Measurements from ENCODE around the gene TRIM28. TPM values are rescaled to one million over a fixed set of nuclear protein-coding genes. Genes with fewer than 3 reads are reported as not detected.

TRIM28 gene
- total RNA-seq, 1 donor from 2014 or later: 454 TPM

Other genes starting within 250 kb of the TRIM28 start
- 40.4 and 51.0 TPM in 2 replicates for gene ERVK3-1, start 238.7 kb upstream of the TRIM28 start, total RNA-seq
- gene ZSCAN22, start 217.1 kb upstream of the TRIM28 start, total RNA-seq: 1.3 and 1.9 TPM in 2 replicates
- 2.7 and 20.1 TPM in 2 replicates for gene A1BG, start 190.6 kb upstream of the TRIM28 start, total RNA-seq
- gene ZNF497, start 181.3 kb upstream of the TRIM28 start, total RNA-seq: 0.06 and 0.14 TPM in 2 replicates
- 2.4 and 11.5 TPM in 2 replicates for gene ZNF837, start 163.0 kb upstream of the TRIM28 start, total RNA-seq
- gene RPS5, start 156.8 kb upstream of the TRIM28 start, total RNA-seq: 1,628 and 2,421 TPM in 2 replicates
- not detected in 2 replicates for gene RNF225, start 148.4 kb upstream of the TRIM28 start, total RNA-seq
- gene ZNF584, start 135.4 kb upstream of the TRIM28 start, total RNA-seq: 5.3 and 10.5 TPM in 2 replicates
- 1.8 and 2.4 TPM in 2 replicates for gene ZNF132, start 103.9 kb upstream of the TRIM28 start, total RNA-seq
- gene ZNF324B, start 92.4 kb upstream of the TRIM28 start, total RNA-seq: 0.98 and 3.8 TPM in 2 replicates
- 7.2 and 13.8 TPM in 2 replicates for gene ZNF324, start 77.0 kb upstream of the TRIM28 start, total RNA-seq
- gene ZNF446, start 67.7 kb upstream of the TRIM28 start, total RNA-seq: 8.6 and 9.7 TPM in 2 replicates
- gene SLC27A5, start 32.1 kb upstream of the TRIM28 start, total RNA-seq: 14.8 and 15.8 TPM in 2 replicates
- 18.2 and 23.7 TPM in 2 replicates for gene ZBTB45, start 24.3 kb upstream of the TRIM28 start, total RNA-seq
- gene CHMP2A, start 11.0 kb downstream of the TRIM28 start, total RNA-seq: 70.1 and 137 TPM in 2 replicates
- 37.4 and 49.9 TPM in 2 replicates for gene UBE2M, start 14.5 kb downstream of the TRIM28 start, total RNA-seq
- 8.0 and 12.7 TPM in 2 replicates for gene MZF1, start 29.3 kb downstream of the TRIM28 start, total RNA-seq